T-helper 2 cell treated with Interferon-gamma antibody and Interleukin-4, amounts not matched to agents 5 μg/mL and 100 μg/mL, for 36 hours (primary cell): ENCODE results near the gene GMPPA.

ENCODE experiments used
- DNase-seq: peaks from one replicate; pipeline ENCODE4 v3.0.0; 2021; ENCODE audit warnings: low spot score
- H3K27ac Mint-ChIP-seq: one replicate; pipeline ENCODE4 v1.8.0; 2021; ENCODE audit warnings: mild to moderate bottlenecking, mixed read lengths
- H3K27me3 Mint-ChIP-seq: one replicate; pipeline ENCODE4 v1.8.0; 2021; ENCODE audit warnings: low read depth, mixed read lengths
- H3K36me3 Mint-ChIP-seq: one replicate; pipeline ENCODE4 v1.8.0; 2021; ENCODE audit warnings: low read depth, mixed read lengths
- H3K4me1 Mint-ChIP-seq: one replicate; pipeline ENCODE4 v1.8.0; 2021; ENCODE audit warnings: low read depth, mixed read lengths
- H3K4me3 Mint-ChIP-seq: one replicate; pipeline ENCODE4 v1.8.0; 2022; ENCODE audit warnings: mild to moderate bottlenecking, moderate library complexity, mixed read lengths
- H3K9me3 Mint-ChIP-seq: one replicate; pipeline ENCODE4 v1.8.0; 2021; ENCODE audit warnings: mixed read lengths

The GMPPA gene

GRCh38 chr2:219475278-219475677 is 23.4 kb upstream of the GMPPA start:
- Mint-ChIP-seq H3K4me1 (no peaks in the 10 kb centered on the region), H3K27ac (no peak overlapping the region), H3K27me3 (peaks cover 7% of the 10 kb centered on the region), H3K4me3 (no peak overlapping the region), H3K36me3 (no peaks in the 10 kb centered on the region), H3K9me3 (no peaks in the 10 kb centered on the region)
- no peak for DNase-seq

GRCh38 chr2:219475697-219476651 is 22.7 kb upstream of the GMPPA start:
- no peaks in the 10 kb centered on the region for H3K36me3 Mint-ChIP-seq
- DNase-seq = peak; percentile 37
- no peaks in the 10 kb centered on the region for H3K9me3 Mint-ChIP-seq
- H3K27ac Mint-ChIP-seq = no peak overlapping the region
- peaks cover 7% of the 10 kb centered on the region for H3K27me3 Mint-ChIP-seq
- H3K4me1 Mint-ChIP-seq = no peaks in the 10 kb centered on the region
- H3K4me3 Mint-ChIP-seq = no peak overlapping the region

GRCh38 chr2:219476652-219477151 is 22.0 kb upstream of the GMPPA start:
- Mint-ChIP-seq H3K27ac (no peak overlapping the region), H3K4me3 (no peak overlapping the region), H3K36me3 (no peaks in the 10 kb centered on the region), H3K9me3 (no peaks in the 10 kb centered on the region), H3K27me3 (peaks cover 12% of the 10 kb centered on the region), H3K4me1 (no peaks in the 10 kb centered on the region)
- DNase-seq = no peak

DNA sequence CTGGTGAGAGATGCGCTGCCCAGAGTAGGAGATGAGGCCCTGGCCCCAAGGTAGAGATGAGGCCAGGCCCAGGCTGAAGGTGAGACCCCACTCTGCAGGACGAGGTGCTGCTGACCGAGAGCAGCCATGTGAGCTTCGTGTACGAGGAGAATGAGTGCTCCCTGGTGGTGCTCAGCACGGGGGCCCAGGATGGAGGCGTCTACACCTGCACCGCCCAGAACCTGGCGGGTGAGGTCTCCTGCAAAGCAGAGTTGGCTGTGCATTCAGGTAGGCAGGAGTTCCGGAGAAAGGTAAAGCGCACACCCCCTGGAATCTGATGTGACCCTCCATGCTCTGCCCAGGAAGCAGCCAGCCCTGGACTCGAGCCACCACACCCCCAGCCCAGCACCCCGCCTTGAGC is 21.5 kb upstream of the GMPPA start:
- no peak for DNase-seq
- peaks cover 17% of the 10 kb centered on the region for H3K27me3 Mint-ChIP-seq
- H3K9me3 Mint-ChIP-seq = no peaks in the 10 kb centered on the region
- no peak overlapping the region for H3K4me3 Mint-ChIP-seq
- H3K4me1 Mint-ChIP-seq = no peaks in the 10 kb centered on the region
- no peak overlapping the region for H3K27ac Mint-ChIP-seq
- H3K36me3 Mint-ChIP-seq = no peaks in the 10 kb centered on the region

DNA sequence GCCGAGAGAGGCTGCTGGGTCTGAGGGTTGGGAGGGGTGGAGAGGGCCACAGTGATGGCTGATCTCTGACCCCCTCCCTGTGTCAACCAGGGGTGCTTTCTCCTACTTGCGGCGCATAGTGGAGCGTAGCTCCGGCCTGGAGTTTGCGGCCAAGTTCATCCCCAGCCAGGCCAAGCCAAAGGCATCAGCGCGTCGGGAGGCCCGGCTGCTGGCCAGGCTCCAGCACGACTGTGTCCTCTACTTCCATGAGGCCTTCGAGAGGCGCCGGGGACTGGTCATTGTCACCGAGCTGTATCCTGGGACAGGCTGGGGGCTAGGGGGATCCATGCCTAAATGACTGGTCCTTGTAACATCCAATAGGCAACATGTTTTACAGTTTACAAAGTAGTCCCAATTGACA is 20.9 kb upstream of the GMPPA start:
- Mint-ChIP-seq H3K27me3 (peaks cover 23% of the 10 kb centered on the region), H3K4me3 (no peak overlapping the region), H3K27ac (no peak overlapping the region), H3K9me3 (no peaks in the 10 kb centered on the region), H3K36me3 (no peaks in the 10 kb centered on the region), H3K4me1 (no peaks in the 10 kb centered on the region)
- no peak for DNase-seq

GRCh38 chr2:219478916-219479315 is 19.8 kb upstream of the GMPPA start:
- Mint-ChIP-seq H3K27me3 (peaks cover 27% of the 10 kb centered on the region), H3K4me3 (no peak overlapping the region), H3K4me1 (no peaks in the 10 kb centered on the region), H3K36me3 (no peaks in the 10 kb centered on the region), H3K27ac (no peak overlapping the region), H3K9me3 (no peaks in the 10 kb centered on the region)
- DNase-seq = no peak

DNA sequence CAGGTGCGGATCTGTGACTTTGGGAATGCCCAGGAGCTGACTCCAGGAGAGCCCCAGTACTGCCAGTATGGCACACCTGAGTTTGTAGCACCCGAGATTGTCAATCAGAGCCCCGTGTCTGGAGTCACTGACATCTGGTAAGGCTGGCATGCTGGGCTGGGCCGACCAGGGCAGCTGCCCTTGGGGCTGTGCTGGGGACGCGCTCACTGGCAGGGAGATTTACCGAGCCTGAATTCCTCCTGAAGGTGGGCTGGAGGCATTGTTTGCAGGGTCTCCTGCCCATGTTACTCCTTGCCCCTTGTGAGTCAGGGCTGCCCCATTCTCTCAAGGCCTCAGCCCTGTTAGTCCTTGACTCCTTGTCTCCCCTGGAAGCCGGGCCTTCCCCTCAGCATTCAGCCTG is 18.7 kb upstream of the GMPPA start:
- DNase-seq = no peak
- Mint-ChIP-seq H3K27ac (no peak overlapping the region), H3K36me3 (no peaks in the 10 kb centered on the region), H3K27me3 (peaks cover 32% of the 10 kb centered on the region), H3K9me3 (no peaks in the 10 kb centered on the region), H3K4me1 (no peaks in the 10 kb centered on the region), H3K4me3 (no peak overlapping the region)

DNA sequence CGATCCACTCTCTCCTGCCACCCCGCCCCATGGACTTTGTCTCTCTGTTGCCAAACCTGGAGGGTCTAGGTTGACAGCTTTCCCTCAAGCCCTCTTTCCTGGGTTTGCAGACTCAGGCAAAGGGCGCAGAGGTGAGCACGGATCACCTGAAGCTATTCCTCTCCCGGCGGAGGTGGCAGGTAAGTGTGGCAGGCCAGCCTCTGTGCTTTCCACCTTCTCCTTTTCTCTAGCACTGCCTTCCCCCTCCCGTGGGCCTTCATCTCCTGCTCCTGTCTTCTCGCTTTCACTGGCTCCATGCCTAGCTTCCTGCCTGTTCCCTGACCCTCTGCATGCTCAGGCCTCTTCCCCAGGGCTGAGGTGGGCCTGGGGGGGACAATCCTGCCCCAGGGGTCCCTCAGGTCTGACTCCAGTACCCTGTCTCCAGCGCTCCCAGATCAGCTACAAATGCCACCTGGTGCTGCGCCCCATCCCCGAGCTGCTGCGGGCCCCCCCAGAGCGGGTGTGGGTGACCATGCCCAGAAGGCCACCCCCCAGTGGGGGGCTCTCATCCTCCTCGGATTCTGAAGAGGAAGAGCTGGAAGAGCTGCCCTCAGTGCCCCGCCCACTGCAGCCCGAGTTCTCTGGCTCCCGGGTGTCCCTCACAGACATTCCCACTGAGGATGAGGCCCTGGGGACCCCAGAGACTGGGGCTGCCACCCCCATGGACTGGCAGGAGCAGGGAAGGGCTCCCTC is 15.9 kb upstream of the GMPPA start:
- DNase-seq = no peak
- Mint-ChIP-seq H3K27ac (no peak overlapping the region), H3K4me1 (no peaks in the 10 kb centered on the region), H3K9me3 (no peaks in the 10 kb centered on the region), H3K36me3 (no peaks in the 10 kb centered on the region), H3K4me3 (no peak overlapping the region), H3K27me3 (peaks cover 53% of the 10 kb centered on the region)

DNA sequence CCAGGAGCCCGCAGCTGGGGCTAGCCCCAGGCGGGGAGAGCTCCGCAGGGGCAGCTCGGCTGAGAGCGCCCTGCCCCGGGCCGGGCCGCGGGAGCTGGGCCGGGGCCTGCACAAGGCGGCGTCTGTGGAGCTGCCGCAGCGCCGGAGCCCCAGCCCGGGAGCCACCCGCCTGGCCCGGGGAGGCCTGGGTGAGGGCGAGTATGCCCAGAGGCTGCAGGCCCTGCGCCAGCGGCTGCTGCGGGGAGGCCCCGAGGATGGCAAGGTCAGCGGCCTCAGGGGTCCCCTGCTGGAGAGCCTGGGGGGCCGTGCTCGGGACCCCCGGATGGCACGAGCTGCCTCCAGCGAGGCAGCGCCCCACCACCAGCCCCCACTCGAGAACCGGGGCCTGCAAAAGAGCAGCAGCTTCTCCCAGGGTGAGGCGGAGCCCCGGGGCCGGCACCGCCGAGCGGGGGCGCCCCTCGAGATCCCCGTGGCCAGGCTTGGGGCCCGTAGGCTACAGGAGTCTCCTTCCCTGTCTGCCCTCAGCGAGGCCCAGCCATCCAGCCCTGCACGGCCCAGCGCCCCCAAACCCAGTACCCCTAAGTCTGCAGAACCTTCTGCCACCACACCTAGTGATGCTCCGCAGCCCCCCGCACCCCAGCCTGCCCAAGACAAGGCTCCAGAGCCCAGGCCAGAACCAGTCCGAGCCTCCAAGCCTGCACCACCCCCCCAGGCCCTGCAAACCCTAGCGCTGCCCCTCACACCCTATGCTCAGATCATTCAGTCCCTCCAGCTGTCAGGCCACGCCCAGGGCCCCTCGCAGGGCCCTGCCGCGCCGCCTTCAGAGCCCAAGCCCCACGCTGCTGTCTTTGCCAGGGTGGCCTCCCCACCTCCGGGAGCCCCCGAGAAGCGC is 15.0 kb upstream of the GMPPA start:
- H3K27ac Mint-ChIP-seq = no peak overlapping the region
- peaks cover 54% of the 10 kb centered on the region for H3K27me3 Mint-ChIP-seq
- no peaks in the 10 kb centered on the region for H3K36me3 Mint-ChIP-seq

GRCh38 chr2:219484343-219485200 is 14.1 kb upstream of the GMPPA start:
- no peak for DNase-seq
- no peak overlapping the region for H3K27ac Mint-ChIP-seq
- no peak overlapping the region for H3K4me3 Mint-ChIP-seq
- H3K27me3 Mint-ChIP-seq = peaks cover 50% of the 10 kb centered on the region
- no peaks in the 10 kb centered on the region for H3K9me3 Mint-ChIP-seq
- no peaks in the 10 kb centered on the region for H3K36me3 Mint-ChIP-seq
- H3K4me1 Mint-ChIP-seq = no peaks in the 10 kb centered on the region

More for the DNA sequence above, 15.0 kb upstream of the GMPPA start:
- Mint-ChIP-seq H3K9me3 (no peaks in the 10 kb centered on the region), H3K4me1 (no peaks in the 10 kb centered on the region), H3K4me3 (no peak overlapping the region)
- no peak for DNase-seq

DNA sequence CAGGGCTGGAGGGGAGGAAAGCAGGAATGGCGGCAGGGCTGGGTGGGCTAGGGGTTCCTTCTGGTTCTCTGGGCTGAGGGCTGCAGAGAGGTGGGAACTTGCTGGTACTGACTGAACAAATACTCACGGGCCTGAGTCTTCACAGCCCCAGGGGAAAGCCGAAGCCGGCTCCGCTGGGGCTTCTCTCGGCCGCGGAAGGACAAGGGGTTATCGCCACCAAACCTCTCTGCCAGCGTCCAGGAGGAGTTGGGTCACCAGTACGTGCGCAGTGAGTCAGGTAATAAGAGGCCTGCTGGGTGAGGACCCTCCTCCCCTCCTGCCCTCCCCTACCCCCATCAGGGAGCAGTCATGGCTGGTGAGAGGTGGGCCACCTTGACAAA is 13.5 kb upstream of the GMPPA start:
- no peaks in the 10 kb centered on the region for H3K36me3 Mint-ChIP-seq
- peaks cover 50% of the 10 kb centered on the region for H3K27me3 Mint-ChIP-seq
- H3K27ac Mint-ChIP-seq = no peak overlapping the region
- no peaks in the 10 kb centered on the region for H3K4me1 Mint-ChIP-seq
- no peaks in the 10 kb centered on the region for H3K9me3 Mint-ChIP-seq
- H3K4me3 Mint-ChIP-seq = no peak overlapping the region
- no peak for DNase-seq

DNA sequence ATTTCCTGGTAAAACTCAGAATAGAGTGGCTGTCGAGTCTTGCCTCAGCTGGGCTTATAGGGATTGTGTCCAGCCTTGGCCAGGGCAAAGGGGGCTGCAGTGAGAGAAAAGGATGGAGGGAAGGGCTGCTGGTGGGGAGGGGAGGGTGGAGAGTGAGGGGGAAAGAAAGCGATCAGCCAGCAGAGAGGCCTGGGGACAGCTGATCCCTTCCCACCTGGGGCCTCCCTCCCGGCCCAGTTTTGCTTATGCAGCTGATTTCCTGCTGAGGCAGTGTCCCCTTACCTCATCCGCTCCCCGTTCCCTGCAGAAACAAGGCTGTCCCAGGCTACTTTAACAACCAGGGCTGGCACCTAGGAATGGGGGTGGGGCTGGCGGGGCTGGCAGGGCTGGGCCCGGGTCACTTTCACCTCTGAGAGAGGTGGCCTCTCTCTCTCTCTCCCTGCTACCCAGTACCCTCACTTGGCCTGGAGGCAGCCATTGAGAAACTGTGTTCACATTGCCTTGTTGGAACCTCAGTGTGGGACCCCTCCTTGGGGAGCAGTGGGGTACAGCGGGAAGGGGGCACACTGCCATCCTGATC is 12.2 kb upstream of the GMPPA start:
- Mint-ChIP-seq H3K27ac (no peak overlapping the region), H3K4me1 (no peaks in the 10 kb centered on the region), H3K36me3 (no peaks in the 10 kb centered on the region), H3K27me3 (peaks cover 46% of the 10 kb centered on the region), H3K9me3 (no peaks in the 10 kb centered on the region), H3K4me3 (no peak overlapping the region)
- DNase-seq = no peak
